Activated CD4-positive, CD25-positive, alpha-beta regulatory T cell treated with anti-CD3 and anti-CD28 coated beads, Interleukin-2, amount 50 U/mL, for 16 hours (primary cell): ENCODE measurements around the gene RAPGEF1.

ENCODE experiments used
- DNase-seq: peaks from one replicate; pipeline ENCODE4 v3.0.0-alpha.2; 2020; ENCODE audit warnings: low read depth, low spot score

Gene RAPGEF1

GRCh38 chr9:131530920-131531832, 208.7 kb downstream of the RAPGEF1 start, which contains the start of gene UCK1:
Gene UCK1 (minus strand): TSS chr9:131531263. CDS start chr9:131531174, 89 bp downstream.
- peak; percentile 57 for DNase-seq

GRCh38 chr9:131530546-131530919, 209.3 kb downstream of the RAPGEF1 start:
- no peak for DNase-seq

DNA sequence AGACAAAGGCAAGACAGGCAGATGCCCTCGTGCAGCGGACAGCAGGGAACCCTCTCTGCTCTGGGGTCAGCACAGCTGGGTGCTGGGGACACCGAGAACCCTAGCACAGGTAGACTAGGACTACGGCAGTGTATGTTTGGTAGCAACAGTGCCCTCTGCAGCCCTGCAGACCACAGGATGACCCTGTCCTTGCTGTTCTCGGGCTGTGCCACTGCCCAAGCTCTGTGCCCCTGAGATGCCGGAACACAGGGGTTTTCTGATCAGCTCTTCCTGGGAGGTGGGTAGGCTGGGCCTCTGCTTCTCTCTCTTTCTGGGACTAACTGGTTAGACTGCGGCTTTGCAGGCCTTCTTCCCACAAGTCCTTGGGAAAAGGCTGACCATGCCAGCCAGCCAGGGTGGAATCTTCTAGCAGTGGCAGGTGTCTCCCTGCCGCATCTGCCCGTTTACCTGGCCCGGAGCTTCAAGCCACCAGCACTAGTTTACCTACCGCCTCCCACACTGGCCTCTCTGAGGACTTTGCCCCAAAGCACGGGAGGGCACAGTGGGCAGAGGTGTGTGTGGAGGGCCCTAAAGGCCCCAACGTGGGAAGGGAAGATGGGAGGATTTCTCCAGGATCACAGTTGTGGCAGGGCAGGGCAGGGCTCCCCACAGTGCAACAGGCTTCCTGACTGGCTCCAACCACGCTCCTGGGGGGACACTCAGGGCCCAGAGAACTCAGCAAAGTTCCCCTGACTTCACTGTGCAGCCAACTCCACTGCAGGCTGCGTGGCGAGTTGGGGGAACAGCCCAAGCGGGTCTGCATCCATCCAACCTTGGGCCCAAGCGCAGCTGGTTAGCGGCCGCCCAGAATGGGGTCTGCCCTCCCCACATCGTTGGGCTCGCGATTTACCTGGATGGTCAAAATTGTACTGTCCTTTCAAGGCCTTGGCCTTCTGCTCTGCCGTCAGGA, 210.0 kb downstream of the RAPGEF1 start:
- no peak for DNase-seq

DNA sequence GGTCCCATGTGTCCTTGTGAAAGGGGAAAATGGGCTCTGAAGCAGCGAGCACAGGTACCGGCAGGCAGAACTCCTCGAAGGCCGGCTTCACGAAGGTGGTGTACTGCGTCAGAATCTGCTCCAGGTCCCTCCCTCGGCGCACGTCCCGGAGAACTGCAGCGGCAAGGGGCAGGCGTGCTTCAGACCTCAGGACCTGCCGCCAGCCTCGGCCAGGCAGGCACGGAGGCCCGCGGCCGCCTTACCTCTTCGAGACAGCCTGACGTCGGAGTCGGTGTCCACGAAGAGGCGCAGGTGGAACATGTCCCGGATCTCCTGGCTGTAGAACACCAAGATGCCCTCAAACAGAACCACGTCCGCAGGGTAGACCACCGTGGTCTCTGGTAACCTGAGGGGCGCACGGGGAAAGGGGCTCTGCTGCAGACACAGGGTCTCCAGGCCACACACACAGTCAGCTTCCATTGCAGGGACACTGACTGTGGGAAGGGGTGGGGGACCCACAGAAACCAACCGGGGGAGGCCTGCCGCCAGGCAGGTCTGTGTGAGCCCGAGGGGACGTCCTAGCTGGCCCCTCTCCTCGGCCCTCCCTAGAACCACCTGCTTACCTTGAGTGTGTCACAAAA, 210.9 kb downstream of the RAPGEF1 start:
- DNase-seq = no peak

- DNase-seq = no peak
Observed at GRCh38 chr9:131528186-131528585, 211.7 kb downstream of the RAPGEF1 start.
